Panc1 (cell line): ENCODE results near the gene CFAP77.

ENCODE experiments used
- CTCF ChIP-seq: fragments of 450-650 bp; IDR thresholded peaks from 2 replicates; pipeline ENCODE4 v1.5.1; 2017; ENCODE audit warnings: mild to moderate bottlenecking
- POLR2AphosphoS5 ChIP-seq: IDR thresholded peaks from 2 replicates; pipeline ENCODE4 v1.6.1; 2012; ENCODE audit warnings: mild to moderate bottlenecking, low read depth, low read length, moderate library complexity

GRCh38 chr9:132516301-132516700 lies 106.3 kb downstream of the CFAP77 start:
- TF ChIP-seq POLR2AphosphoS5: no peak
- TF ChIP-seq CTCF: no peak
